Measurements from ENCODE around the gene DZIP3.

GRCh38 chr3:108565506-108565905 lies 24.0 kb upstream of the DZIP3 start:
- TF ChIP-seq CTCF (IDR thresholded peaks at IDR 0.05) (no peak), POLR2AphosphoS5 (IDR thresholded peaks at IDR 0.05; ENCODE audit: insufficient read depth in 1 of 2, low read depth in 1 of 2) (no peak), POLR2A (IDR thresholded peaks at IDR 0.05) (no peak)

Measured in vagina (tissue), 2 donors.